Dermis blood vessel endothelial cell (primary cell): Measurements from ENCODE around the gene DET1. TPM values are rescaled to one million over a fixed set of nuclear protein-coding genes. Genes with fewer than 3 reads are reported as not detected.
"Not testable (repeated sequence)": the region's sequence is repeated elsewhere in the genome, so short reads cannot be mapped to it uniquely, and the experiment has no call there.

Experiments used
- DNase-seq: peaks from one replicate; pipeline ENCODE4 v3.0.0; 2010
- total RNA-seq: library from RNA; depleted of rRNA; stranded (reverse); fragments of >200 nt; gene quantifications from 2 replicates; pipeline ENCODE4 v1.2.3, GENCODE V29; 2014

Gene DET1
- total RNA-seq, 1 donor from 2014 or later, result 3.2 TPM

GRCh38 chr15:88493844-88494243, 52.6 kb downstream of the DET1 start:
- no peak for DNase-seq

- DNase-seq, result peak; percentile 33
Observed at GRCh38 chr15:88491158-88491557, 55.3 kb downstream of the DET1 start.

GRCh38 chr15:88490036-88490435, 56.4 kb downstream of the DET1 start:
- DNase-seq, result no peak

- DNase-seq, result no peak
Observed at GRCh38 chr15:88489321-88489720, 57.2 kb downstream of the DET1 start.

- DNase-seq, result no peak
Observed at GRCh38 chr15:88487796-88488523, 58.5 kb downstream of the DET1 start.

- no peak for DNase-seq
Observed at GRCh38 chr15:88487178-88487795, 59.2 kb downstream of the DET1 start.

GRCh38 chr15:88484682-88485331, 61.7 kb downstream of the DET1 start:
- no peak for DNase-seq

- DNase-seq, result no peak
Observed at GRCh38 chr15:88482263-88482662, 64.2 kb downstream of the DET1 start.

GRCh38 chr15:88480981-88481380, 65.5 kb downstream of the DET1 start:
- DNase-seq, result no peak

GRCh38 chr15:88479169-88479568, 67.3 kb downstream of the DET1 start:
- no peak for DNase-seq

GRCh38 chr15:88477904-88478303, 68.6 kb downstream of the DET1 start:
- DNase-seq, result no peak

GRCh38 chr15:88477126-88477525, 69.4 kb downstream of the DET1 start:
- DNase-seq, result no peak

GRCh38 chr15:88476635-88477060, 69.8 kb downstream of the DET1 start:
- DNase-seq, result peak; percentile 69

GRCh38 chr15:88473661-88474293, 72.7 kb downstream of the DET1 start:
- DNase-seq, result not testable (repeated sequence)

GRCh38 chr15:88472225-88472624, 74.3 kb downstream of the DET1 start:
- DNase-seq, result no peak

- no peak for DNase-seq
Observed at GRCh38 chr15:88470625-88471372, 75.7 kb downstream of the DET1 start.

- DNase-seq, result no peak
Observed at GRCh38 chr15:88469321-88469720, 77.2 kb downstream of the DET1 start.

- DNase-seq, result not testable (repeated sequence)
Observed at GRCh38 chr15:88468721-88469120, 77.8 kb downstream of the DET1 start.

GRCh38 chr15:88467935-88468528, 78.4 kb downstream of the DET1 start:
- peak; percentile 39 for DNase-seq

- DNase-seq, result peak; percentile 92
Observed at GRCh38 chr15:88467073-88467934, 79.2 kb downstream of the DET1 start, which contains the start of the genes MRPL46 and MRPS11. MRPL46 (minus strand) TSS chr15:88467388; CDS start chr15:88467377, 11 bp downstream. MRPS11 (plus strand) TSS chr15:88467708; CDS start chr15:88467718, 10 bp downstream.
